ENCODE data around the gene CHAT. TPM values are rescaled to one million over a fixed set of nuclear protein-coding genes. Genes with fewer than 3 reads are reported as not detected.

The CHAT gene
- total RNA-seq, 1 experiment from 2014 or later, result not detected

DNA sequence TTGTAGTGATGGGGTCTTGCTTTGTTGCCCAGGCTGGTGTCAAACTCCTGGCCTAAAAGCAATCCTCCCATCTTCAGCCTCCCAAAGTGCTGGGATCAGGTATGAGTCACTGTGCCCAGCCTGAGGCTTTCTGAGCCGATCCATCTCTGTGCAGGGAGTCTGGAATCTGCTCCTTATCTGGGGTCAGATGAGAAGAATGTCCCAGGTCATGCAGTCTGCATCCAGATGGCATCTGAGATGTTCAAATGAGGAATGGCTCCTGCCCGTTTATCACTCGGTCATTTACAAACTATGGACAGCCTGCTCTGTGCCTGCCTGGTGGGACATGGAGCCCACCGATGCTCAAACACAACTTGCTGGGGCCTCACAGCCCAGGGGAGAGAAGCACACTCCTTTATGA is 14.9 kb upstream of the CHAT start:
- no peak overlapping the region for H2AK5ac ChIP-seq (ENCODE audit: insufficient read length, low read length)
- H3K4ac ChIP-seq (ENCODE audit: low read depth, low read length), result no peak overlapping the region
- no peak overlapping the region for H3K56ac ChIP-seq (ENCODE audit: insufficient read length, low read depth, low read length)
- no peak overlapping the region for H2AFZ ChIP-seq (ENCODE audit: low read length)
- H3K23me2 ChIP-seq (ENCODE audit: insufficient read length, low read depth, low read length, poor library complexity, severe bottlenecking), result no peaks in the 10 kb centered on the region
- H3K36me3 Mint-ChIP-seq (ENCODE audit: insufficient read depth in 1 of 3, low read depth in 3 of 3), result no peaks in the 10 kb centered on the region
- H3K4me2 ChIP-seq (ENCODE audit: insufficient read depth, insufficient read length, low read length), result no peak overlapping the region
- no peak overlapping the region for H2BK12ac ChIP-seq (ENCODE audit: insufficient read length, low read depth, low read length)
- no peak overlapping the region for H4K91ac ChIP-seq (ENCODE audit: insufficient read length, low read depth, low read length)
- peaks cover 3% of the 10 kb centered on the region; the same call in 1 of the 2 replicates for H3K27me3 ChIP-seq (ENCODE audit: insufficient read depth, low read length)
- H3K79me1 ChIP-seq (ENCODE audit: insufficient read depth, low read depth, low read length, poor library complexity, severe bottlenecking), result no peaks in the 10 kb centered on the region
- no peaks in the 10 kb centered on the region for H3K4me1 ChIP-seq (ENCODE audit: insufficient read depth, low read length)
- WGBS (ENCODE audit: extremely low coverage, insufficient read length, low lambda C conversion rate), result no CpG with 5 or more reads among the region's 4 CpGs
- no peak overlapping the region for H3K14ac ChIP-seq (ENCODE audit: insufficient read depth, low read length)
- no peak overlapping the region for H2BK20ac ChIP-seq (ENCODE audit: low read depth, low read length, poor library complexity, severe bottlenecking)
- no peak overlapping the region for H3K27ac Mint-ChIP-seq
- H2BK15ac ChIP-seq (ENCODE audit: low read depth, low read length), result no peak overlapping the region
- no peak overlapping the region for H3K4me3 Mint-ChIP-seq
- H3K79me2 ChIP-seq (ENCODE audit: insufficient read depth, low read length), result no peaks in the 10 kb centered on the region
- no peak overlapping the region for H3K18ac ChIP-seq (ENCODE audit: insufficient read length, low read depth, low read length)
- no peak overlapping the region for H4K5ac ChIP-seq (ENCODE audit: insufficient read length, low read depth, low read length)
- H2BK120ac ChIP-seq (ENCODE audit: low read depth, low read length, poor library complexity, severe bottlenecking), result no peak overlapping the region
- no peaks in the 10 kb centered on the region for H3K9me3 ChIP-seq (ENCODE audit: control insufficient read depth, low read depth, low read length)
- no peaks in the 10 kb centered on the region for H4K20me1 ChIP-seq (ENCODE audit: control insufficient read depth, insufficient read depth, insufficient read length)
- H3K4me1 Mint-ChIP-seq, result peaks cover 11 to 13% of the 10 kb centered on the region in 2 experiments
- TF ChIP-seq, protein P1, sequence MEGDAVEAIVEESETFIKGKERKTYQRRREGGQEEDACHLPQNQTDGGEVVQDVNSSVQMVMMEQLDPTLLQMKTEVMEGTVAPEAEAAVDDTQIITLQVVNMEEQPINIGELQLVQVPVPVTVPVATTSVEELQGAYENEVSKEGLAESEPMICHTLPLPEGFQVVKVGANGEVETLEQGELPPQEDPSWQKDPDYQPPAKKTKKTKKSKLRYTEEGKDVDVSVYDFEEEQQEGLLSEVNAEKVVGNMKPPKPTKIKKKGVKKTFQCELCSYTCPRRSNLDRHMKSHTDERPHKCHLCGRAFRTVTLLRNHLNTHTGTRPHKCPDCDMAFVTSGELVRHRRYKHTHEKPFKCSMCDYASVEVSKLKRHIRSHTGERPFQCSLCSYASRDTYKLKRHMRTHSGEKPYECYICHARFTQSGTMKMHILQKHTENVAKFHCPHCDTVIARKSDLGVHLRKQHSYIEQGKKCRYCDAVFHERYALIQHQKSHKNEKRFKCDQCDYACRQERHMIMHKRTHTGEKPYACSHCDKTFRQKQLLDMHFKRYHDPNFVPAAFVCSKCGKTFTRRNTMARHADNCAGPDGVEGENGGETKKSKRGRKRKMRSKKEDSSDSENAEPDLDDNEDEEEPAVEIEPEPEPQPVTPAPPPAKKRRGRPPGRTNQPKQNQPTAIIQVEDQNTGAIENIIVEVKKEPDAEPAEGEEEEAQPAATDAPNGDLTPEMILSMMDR (conservative IDR thresholded peaks at IDR 0.05), result no peak
- H3T11ph ChIP-seq (ENCODE audit: low read length), result no peak overlapping the region
- H3K27ac ChIP-seq (ENCODE audit: insufficient read length, low read depth, low read length), result no peak overlapping the region
- no peak overlapping the region for H4K8ac ChIP-seq (replicated peaks; ENCODE audit: insufficient read length, low read depth, low read length)
- no peak overlapping the region for H2BK5ac ChIP-seq (ENCODE audit: insufficient read length, low read length)
- no peak overlapping the region for H3K23ac ChIP-seq (ENCODE audit: insufficient read length, low read depth, low read length)
- no peak for DNase-seq
- peaks cover 65% of the 10 kb centered on the region for H3K27me3 Mint-ChIP-seq (ENCODE audit: low read depth)
- H3K9me3 Mint-ChIP-seq, result no peaks in the 10 kb centered on the region
- H3K9ac ChIP-seq (ENCODE audit: extremely low read depth, insufficient read length, low read length), result no peak overlapping the region
